GM12892 (cell line): Measurements from ENCODE around the gene TCF12.

Source experiments
- POLR2A ChIP-seq: IDR thresholded peaks from 2 replicates; pipeline ENCODE4 v1.6.1; 2011; ENCODE audit warnings: low read depth, low read length, control low read depth
- POLR2AphosphoS5 ChIP-seq: IDR thresholded peaks from 2 replicates; pipeline ENCODE4 v1.6.1; 2011; ENCODE audit warnings: low read depth, low read length, control low read depth
- TAF1 ChIP-seq: IDR thresholded peaks from 2 replicates; pipeline ENCODE4 v1.6.1; 2011; ENCODE audit warnings: low read depth, mild to moderate bottlenecking, control low read depth, low read length, borderline replicate concordance

DNA sequence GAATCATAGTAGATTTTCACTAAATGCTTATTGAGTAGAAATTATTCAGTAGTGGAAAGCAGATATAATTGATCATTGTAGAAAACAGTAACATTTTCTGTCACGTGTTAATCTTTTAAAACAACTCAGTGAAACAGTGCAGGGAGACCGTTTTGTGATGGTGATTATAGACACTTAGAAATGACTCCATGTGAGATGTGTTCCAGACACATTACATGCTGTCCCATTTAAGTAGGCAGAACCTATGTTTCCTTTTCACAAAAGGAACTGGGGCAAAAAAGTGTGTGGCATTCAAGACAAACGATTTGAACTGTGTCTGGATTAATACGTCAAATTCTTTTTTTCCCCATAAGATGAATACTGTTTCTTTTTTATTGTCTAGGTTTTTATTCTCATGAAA is 126.5 kb downstream of the TCF12 start:
- TF ChIP-seq POLR2A (no peak), TAF1 (no peak), POLR2AphosphoS5 (no peak)
